GM19468 (cell line): ENCODE results near the gene TLCD2.
"Not testable (repeated sequence)": the region's sequence is repeated elsewhere in the genome, so short reads cannot be mapped to it uniquely, and the experiment has no call there.

Experiments
- ATAC-seq: cut with Tn5 transposase; IDR thresholded peaks from one replicate; pipeline ENCODE4 v1.9.1; 2021; ENCODE audit warnings: mild to moderate bottlenecking, moderate library complexity, moderate number of reproducible peaks; ENCODE audit not compliant: unreplicated experiment; ENCODE audit errors: extremely low read depth

The TLCD2 gene, protein sequence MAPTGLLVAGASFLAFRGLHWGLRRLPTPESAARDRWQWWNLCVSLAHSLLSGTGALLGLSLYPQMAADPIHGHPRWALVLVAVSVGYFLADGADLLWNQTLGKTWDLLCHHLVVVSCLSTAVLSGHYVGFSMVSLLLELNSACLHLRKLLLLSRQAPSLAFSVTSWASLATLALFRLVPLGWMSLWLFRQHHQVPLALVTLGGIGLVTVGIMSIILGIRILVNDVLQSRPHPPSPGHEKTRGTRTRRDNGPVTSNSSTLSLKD

DNA sequence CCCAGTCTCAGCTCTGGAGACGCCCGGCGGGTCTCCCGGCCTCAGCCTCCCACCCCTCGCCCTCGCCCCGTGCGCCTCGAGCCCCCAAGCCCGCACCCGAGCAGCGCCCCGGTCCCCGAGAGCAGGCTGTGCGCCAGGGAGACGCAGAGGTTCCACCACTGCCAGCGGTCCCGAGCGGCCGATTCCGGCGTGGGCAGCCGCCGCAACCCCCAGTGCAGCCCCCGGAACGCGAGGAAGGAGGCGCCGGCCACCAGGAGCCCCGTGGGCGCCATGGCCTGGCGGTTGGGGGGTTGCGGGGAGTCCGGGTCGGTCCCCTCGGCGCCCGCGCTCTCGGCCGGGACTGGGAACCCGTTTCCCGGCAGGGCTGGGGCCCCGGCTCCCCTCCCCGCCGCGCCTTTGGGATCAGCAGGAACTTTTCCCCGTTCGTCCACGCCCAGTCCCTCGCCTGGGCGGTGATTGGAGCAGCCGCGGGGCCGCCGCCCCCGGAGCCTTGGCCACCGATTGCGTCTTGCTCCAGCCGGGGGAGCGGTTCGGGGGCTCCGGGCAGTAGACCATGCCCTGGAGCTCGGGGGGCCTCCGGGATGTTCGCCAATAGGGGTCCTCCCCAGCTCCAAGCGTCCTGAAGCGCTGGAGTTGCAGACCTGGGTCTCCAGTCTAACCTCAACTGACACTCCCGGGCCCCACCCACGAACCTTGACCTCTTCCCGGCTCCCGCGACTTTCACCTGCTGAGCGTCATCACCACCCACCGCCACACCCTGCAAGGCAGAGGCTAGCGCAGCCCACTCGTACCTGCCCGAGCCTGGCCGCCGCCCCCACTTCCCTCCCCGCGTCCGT lies at the start of gene TLCD2:
Gene TLCD2 (minus strand): TSS at position 407 of the 836 bp plus-strand sequence. CDS start 135 bp downstream, at position 272.
- no peak for ATAC-seq

DNA sequence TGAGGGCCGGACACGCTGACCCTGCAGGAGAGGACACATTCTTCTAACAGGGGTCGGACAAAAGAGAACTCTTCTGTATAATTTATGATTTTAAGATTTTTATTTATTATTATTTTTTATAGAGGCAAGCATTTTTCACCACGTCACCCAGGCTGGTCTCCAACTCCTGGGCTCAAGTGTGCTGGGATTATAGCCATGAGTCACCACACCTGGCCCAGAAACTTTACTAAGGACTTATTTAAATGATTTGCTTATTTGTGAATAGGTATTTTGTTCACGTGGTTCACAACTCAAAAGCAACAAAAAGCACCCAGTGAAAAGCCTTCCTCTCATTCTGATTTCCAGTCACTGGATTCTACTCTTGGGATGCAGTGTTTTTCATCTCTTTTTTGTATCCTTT lies 49.4 kb upstream of the TLCD2 start:
- ATAC-seq: no peak

DNA sequence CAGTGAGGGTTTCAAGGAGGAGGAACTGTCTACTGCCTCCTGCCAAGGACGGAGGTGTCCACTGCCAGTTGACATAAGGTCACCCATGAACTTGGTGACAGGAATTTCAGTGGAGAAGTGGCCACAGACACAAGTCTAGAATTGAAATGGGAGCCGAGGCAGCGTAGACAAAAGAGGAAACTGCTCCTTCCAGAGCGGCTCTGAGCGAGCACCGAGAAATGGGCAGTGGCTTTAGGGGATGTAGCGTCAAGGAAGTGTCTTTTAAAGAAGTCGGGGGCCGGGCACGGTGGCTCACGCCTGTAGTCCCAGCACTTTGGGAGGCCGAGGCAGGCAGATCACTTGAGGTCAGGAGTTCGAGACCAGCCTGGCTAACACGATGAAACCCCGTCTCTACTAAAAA lies 48.6 kb upstream of the TLCD2 start:
- ATAC-seq: no peak

DNA sequence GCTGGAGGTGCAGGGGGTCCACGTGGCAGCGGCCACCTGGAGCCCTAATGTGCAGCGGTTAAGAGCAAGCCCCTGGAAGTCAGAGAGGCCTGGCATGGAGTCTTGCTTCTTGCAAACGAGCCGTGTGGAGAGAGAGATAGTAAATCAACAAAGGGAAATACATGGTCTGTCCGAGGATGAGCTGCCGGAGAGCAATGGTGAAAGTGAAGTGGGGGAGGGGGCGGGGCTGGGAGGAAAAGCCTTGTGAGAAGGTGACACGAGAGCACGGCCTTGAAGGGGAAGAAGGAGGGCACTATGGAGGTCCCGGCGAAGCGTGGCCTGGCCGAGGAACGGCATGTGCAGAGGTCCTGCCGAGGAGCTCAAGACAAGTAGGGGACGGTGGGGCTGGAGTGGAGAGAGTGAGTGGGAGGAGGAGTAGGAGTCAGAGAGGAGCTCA lies 45.7 kb upstream of the TLCD2 start:
- no peak for ATAC-seq

DNA sequence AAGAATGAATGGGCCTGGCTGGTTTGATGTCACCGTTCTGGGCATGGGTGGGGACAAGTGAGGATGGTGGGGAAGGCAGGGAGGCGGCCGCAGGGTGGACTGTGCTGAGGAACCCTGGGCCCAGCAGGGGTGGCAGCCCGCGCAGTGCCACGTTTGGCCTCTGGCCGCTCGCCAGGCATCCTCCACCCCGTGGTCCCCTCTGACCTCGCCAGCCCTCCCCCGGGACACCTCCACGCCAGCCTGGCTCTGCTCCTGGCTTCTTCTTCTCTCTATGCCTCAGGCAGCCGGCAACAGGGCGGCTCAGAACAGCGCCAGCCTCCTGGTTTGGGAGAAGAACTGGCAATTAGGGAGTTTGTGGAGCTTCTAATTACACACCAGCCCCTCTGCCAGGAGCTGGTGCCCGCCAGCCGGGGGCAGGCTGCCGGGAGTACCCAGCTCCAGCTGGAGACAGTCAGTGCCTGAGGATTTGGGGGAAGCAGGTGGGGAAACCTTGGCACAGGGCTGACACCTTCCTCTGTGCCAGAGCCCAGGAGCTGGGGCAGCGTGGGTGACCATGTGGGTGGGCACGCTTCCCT lies 45.2 kb upstream of the TLCD2 start:
- no peak for ATAC-seq

DNA sequence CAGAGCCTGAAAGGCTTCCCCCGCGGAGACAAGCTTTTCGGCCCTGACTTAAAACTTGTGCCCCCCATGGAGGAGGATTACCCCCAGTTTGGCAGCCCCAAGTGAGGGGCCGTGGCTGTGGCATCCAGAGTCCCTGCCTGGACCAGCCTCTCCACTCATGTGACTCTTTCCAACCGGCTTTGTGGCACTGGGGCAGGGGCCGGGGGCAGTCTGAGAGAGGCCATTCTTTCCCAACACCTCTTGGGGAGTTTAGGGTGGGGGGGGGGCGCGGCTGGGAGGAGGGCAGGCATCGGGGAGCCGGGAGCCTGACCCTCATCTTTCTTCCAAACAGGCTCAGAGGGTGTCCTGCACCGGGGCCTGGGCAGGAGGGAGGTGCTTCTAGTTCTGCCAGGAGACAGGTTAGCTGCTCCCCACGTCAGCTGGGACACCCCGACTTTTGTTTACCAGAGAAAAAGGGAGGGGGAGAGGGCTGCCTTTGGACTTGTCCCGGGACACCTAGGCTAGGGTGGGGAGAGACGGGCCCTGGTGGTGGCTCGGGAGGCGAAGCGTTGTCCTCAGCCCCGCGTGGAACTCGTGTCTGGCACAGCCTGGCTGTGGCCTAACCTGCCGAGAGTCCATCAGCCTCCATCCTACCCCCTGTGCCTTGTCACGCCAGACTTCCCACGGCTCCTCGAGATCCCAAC lies 44.4 kb upstream of the TLCD2 start:
- ATAC-seq: no peak

DNA sequence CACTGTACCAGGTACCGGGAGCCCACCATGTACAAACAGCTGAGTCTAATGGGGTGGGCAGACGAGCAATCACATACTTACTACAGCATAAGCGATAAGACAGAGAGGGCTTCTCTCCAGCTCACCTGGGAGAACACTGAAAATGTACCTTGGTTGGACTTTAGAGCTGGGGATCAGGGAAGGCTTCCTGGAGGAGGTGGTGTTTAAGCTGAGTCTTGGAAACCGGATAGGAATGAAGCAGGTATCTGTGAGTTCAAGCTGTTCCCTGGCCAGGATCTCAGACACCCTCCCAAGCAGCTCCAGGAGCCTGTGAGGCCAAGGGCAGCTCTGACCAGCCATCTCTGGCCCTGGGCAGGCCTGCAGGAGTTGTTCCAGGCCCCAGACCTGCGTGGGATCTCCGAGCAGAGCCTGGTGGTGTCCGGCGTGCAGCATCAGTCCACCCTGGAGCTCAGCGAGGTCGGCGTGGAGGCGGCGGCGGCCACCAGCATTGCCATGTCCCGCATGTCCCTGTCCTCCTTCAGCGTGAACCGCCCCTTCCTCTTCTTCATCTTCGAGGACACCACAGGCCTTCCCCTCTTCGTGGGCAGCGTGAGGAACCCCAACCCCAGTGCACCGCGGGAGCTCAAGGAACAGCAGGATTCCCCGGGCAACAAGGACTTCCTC lies 43.7 kb upstream of the TLCD2 start:
- no peak for ATAC-seq

DNA sequence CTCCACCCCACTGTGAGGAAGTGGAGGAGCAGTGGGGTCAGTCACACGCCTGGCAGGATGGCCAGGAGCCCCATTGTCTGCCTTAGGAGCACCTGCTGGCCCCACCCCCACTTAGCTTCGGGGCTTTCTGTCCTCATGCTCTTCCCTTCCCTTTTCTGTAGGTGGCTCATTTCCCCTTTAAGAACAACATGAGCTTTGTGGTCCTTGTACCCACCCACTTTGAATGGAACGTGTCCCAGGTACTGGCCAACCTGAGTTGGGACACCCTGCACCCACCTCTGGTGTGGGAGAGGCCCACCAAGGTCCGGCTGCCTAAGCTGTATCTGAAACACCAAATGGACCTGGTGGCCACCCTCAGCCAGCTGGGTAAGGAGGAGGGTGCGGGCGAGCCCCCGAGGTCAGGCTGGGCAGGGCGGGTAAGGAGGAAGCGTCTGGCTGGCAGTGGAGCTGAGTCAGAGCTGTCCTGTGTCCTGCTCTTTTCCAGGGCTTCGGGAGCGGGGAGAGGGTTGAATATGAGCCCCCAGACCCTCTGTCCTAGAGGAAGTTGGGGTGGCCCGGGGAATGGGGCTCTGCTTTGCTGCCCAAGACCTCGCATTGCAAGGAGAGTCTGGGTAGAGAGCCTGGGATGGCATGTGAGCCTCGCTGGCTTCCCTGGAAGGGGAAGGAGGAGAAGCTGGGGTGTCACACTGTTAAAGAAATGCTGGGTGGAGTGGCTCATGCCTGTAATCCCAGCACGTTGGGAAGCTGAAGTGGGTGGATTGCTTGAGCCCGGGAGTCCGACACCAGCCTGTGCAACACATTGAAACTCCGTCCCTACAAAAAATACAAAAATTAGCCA lies 42.5 kb upstream of the TLCD2 start:
- ATAC-seq: no peak

DNA sequence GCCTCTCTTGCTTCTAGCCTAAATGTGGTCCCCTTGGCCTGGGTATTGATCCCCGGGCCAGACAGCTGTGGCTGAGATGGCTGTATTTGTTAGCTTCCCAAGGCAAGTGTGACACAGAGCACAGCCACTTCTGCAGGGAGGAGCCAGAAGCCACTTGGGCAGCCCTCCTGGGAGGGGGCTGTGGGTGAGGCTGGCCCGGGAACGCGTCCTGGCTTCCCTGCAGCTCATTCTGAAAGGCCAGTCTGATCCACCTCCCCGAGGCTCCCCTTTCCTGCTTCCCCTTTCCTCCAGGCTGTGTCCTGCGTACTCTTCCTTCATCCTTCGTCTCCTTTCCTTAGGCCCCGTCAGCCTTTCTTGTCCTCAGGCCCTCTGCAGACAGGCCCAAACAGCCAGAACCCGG lies 40.5 kb upstream of the TLCD2 start:
- no peak for ATAC-seq

DNA sequence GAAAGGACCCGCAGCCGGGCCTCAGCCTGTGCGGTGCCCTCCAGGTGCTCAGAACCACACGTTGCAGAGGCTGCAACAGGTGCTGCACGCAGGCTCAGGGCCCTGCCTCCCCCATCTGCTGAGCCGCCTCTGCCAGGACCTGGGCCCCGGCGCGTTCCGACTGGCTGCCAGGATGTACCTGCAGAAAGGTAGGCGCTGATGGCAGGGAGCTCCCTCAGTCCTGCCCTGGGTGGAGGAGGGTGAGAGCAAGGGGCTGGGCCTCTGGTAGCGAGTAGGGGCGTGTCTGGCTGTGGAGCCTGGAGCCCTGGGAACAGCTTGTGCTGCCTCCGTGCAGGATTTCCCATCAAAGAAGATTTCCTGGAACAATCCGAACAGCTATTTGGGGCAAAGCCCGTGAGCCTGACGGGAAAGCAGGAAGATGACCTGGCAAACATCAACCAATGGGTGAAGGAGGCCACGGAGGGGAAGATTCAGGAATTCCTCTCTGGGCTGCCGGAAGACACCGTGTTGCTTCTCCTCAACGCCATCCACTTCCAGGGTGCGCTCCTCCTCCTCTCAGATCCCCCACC lies 36.9 kb upstream of the TLCD2 start:
- ATAC-seq: no peak

DNA sequence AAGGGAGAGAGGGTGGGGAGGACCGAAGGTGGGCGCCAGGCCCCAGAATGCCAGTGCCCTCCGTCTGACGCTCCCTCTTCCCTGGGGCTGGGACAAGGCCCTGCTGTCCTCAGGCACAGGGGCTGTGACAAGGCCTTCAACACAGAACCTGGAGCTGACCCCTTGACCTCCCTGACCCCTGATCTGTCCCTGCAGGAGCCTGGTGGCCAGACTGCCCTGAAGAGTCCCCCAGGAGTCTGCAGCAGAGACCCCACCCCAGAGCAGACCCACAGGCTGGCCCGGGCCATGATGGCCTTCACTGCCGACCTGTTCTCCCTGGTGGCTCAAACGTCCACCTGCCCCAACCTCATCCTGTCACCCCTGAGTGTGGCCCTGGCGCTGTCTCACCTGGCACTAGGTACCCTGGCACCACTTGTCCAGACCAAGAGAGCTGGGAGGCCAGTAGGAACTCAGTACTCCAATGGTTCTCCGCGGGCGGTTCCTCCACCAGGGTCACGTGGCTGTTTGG lies 35.4 kb upstream of the TLCD2 start:
- ATAC-seq: no peak

DNA sequence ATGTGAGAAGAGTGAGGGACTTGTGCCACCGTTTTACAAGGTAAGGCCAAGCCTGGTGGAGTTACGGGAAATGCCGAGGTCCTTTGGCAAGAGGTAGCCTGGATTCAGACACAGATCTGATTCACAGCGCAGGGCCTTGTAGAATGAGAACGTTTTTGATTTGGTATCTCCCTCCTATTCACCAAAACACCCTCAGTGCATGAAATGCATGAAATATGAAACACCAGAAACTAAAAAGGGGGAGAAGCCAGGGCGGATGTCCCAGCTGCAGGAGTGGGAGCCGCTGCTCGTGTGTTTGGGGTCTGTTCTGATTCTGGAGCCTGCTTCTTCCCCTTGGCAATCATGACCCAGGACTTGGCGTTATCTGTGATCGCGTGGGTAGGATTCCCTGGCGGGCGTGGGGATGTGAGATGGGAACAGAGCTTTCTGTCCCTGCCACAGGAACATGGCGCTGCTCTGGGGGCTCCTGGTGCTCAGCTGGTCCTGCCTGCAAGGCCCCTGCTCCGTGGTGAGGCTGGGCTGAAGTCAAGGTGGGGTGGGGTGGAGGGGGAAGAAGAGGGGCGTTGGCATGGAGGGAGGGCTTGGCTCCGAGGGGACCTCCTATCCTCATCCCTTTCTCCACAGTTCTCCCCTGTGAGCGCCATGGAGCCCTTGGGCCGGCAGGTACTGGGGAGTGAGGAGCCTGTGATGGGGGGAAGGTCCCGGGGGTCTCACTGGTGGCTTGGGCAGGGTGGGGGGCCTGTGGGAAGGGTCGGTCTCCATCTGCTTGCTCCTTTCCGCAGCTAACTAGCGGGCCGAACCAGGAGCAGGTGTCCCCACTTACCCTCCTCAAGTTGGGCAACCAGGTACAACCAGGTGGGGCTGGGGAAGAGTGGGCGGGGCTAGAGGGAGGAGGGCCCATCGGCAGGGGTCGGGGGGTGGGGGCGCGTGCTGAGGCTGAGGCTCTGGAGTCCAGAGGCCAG lies 34.7 kb upstream of the TLCD2 start:
- no peak for ATAC-seq

DNA sequence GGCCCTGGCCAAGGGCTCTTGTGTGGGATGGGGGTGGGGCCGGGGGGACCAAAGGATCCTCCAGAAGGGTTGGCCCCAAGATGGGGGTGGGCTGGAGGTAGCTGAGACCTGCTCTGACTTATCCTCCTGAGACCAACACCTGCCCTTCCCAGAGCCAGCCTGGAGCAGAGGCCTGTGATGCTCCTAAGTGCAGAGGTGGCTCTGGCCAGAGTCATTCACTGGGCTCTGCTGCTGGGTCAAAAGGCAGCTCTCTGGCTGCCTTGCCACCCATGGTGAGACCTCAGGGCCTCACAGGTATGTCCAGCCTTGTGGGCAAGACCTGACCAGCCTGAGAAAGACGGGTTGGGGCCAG lies 32.9 kb upstream of the TLCD2 start:
- ATAC-seq: no peak

DNA sequence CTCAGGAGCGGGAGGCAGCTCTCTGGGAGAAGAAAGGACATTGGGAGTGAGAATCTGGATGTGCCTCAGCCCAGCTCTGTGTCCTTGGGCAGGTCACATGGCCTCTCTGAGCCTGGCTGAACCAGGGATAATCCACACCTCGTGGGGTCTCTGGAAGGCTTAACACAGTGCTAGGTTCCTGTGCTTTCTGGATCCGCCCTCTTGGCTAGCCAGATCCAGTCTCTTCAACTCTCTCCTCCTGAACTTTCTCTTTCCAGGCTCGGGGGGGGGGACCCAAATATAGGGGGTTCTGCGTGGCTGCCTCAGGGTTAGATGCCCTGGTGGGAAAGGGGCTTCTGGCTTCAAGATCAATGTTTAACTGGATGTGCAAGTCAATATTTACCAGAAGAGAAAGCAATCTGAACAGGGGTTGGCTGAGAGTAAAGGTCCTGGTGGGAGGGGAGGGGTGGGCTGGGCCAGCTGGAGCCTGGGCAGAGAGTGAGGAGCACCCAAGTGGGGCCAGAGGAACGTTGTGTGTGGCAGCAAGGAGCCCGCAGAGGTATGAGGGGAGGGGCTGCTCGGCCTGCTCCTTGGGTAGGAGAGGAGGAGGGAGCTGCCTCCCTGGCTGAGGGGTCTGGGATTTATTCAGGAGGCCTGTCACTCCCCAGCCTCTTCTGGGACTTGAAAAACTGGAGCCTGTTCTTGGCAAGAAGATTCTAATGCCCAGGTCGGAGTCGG lies 32.4 kb upstream of the TLCD2 start, which contains the start of gene SERPINF2:
Gene SERPINF2 (plus strand): TSS at position 501 of the 717 bp plus-strand sequence. CDS start 2,125 bp downstream, outside the sequence.
- no peak for ATAC-seq

DNA sequence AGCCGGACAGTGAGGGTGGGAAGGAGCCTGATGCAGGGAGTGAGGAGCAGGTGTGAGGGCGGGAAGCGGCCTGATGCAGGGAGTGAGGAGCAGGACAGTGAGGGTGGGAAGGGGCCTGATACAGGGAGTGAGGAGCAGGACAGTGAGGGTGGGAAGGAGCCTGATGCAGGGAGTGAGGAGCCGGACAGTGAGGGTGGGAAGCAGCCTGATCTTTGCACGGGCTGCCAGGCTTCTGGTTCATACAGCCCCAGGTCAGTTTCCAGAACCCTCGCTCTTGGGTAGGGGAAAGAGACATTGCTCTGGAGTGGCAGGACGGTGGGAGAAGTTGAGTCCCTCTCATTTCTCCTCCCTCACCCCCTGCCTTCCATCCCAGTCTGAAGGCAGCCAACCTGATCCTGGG lies 31.7 kb upstream of the TLCD2 start:
- ATAC-seq: not testable (repeated sequence)

DNA sequence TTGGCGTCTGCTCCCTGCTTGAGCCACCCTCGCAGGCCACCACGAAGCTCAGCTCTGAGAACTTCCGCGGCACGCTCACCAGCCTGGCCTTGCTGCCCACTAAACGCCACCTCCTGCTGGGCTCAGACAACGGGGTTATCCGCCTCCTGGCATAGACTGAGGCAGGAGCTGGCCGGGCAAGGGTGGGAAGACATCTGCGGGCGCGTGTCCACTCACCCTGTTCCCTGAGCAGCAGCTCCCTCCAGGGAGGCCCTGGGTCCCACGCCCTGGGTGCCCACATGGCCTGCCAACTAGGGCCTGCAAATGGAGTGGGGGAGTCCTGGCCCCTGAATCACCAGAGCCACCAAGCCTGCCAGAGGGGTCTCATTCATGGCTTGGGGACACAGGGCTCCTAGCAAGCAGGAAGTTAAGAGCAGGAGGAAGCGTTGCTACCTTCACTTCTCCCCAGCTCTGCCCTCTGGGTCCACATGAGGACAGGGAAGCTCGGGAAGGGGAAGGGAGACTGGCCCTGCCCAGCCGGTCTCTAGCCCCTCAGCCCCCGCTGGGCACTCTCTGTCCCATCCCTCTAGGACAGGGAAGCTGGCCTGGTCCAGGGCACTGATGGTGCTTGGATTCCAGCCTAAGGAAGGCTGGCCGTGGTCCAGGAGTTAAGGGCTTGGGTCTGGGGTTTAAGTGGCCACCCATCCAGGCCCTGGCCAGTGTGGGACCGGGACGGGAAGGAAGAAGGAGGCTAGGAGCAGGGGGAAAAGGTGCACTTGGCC lies 27.5 kb upstream of the TLCD2 start:
- ATAC-seq: no peak
